Suppressor macrophage treated with lipopolysaccharide for 4 hours (primary cell): ENCODE results near the gene COPA.

Source experiments
- DNase-seq: peaks from one replicate; pipeline ENCODE4 v3.0.0-alpha.2; 2020

Gene COPA

DNA sequence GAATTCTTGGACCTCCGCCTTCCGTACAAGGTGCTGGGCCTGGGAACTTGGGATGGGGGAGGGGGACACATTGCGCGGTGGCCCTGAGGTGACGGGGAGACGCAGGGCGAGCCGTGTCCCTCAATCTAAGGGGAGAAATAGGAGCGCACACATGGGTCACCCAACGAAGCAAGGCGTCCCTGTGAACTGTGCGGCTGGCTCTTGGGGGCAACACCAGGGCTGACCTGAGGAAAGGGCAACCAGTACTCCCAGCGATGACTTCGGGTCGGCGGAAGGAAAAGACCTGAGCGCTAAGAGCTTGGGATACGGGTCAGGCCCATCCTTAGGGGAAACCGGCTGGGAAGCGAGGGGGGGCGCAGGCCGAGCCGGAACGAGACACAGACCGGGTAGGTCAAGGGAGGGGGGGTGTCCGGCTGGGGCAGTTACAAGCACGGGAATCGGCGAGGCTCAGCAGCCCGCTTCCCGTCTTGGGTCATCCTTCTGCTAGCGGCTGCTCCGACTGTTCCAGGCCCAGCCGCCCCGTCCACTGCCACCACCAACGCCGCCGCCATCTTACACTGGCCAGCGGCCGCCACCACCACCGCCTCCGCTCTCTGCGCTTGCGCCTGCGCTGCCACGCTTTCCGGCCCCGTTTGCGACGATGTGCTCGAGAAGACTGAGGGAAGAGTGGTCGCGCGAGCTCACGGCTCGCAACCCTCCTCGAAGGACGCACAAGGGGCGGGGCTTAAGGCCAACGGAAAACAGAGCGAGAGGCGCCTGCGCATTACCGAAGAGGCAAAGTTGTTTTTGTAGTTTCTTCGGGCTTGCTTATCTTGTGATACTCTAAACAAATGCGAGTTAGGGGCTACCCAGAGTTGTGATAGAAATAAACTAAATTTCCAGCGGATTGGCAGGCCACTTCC, 80.9 kb downstream of the COPA start, which contains the start of gene DCAF8:
DCAF8 (minus strand) TSS at position 657 of the 902 bp plus-strand sequence. CDS start 18,541 bp downstream, outside the sequence.
- peak; percentile 99 for DNase-seq

DNA sequence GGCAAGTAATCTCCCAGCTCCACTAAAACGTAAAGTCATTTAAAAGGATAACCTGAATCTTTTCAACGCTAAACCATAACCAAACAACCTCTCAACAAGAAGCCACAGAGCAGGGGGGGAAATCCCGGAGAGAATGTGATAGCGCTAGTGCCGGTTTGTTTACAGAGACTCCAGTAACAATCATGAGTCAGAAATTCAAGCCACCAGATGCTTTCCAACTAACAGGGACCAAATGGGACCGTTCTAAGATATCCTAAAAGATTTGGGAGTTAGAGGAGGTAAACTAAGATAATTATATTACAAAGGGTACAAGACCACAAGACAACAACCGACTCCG, 81.5 kb downstream of the COPA start:
- DNase-seq = peak; percentile 82

DNA sequence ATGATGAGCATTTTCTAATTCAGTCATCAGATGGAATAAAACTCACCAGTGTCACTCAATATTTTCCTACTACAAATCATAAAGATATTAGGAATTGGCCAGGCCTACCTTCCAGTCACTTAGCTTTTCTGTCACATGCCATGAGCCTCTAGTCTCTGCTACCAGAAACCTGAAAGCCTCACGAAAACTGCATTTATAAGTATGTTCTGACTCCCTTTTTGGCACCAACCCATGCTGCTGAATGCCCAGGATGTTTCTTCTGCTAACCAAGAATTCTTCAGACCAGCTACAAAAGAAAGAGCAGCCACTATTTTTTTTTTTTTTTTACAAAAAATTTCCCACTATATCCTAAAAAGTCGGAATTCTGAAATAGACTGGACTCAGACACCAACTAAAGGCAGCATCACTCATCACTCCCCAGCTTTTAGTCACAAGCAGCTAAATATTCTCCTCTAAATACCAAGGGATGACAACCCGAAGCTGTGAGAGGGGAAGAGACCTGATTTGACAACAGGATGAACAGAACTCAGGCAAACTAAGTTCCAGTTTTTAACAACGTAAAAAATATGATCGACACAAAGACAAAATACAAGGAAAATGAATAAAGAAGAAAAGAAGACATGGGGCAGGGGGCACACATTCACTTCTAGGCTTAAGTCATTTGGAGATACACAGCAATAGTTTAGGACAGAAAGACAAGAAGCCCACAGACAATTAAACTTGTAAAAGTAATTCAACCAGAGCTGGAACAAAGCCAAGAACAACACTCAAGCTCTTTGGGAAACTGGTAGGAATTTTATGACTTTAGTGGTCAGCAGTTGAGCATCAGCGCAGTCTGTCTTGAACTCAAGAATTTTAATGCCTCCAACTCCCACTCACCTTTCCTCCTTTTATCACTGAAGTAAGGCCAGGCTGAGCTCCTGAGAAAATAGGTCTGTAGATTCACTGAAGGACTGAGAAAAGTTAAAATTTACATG, 82.4 kb downstream of the COPA start:
- peak; percentile 41 for DNase-seq

- DNase-seq = no peak
Observed at GRCh38 chr1:160258177-160258798, 84.8 kb downstream of the COPA start.

DNA sequence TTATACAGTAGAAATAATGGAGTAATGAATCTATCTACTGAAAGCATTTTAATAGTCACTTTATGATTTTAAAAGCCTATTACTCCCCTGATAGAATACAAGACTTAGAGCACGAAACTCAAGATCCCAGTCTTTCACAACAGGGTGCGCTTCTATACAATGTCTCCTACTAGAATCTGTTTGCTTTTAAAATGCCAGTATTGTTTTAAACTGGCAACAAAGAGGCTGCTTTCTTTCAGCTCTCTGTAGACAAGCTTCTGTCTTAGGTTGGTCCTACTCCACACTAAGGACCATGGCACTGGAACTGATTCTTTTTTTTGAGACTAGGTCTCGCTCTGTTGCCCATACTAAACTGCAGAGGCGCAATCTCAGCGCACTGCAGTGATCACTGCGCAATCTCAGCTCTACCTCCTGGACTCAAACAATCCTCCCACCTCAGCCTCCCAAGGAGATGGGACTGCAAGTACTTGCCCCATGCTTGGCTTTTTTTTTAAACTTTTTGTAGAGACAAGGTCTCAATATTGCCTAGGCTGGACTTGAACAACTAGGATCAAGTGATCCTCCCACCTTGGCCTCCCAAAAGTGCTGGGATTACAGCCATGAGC, 85.5 kb downstream of the COPA start:
- DNase-seq = no peak

DNA sequence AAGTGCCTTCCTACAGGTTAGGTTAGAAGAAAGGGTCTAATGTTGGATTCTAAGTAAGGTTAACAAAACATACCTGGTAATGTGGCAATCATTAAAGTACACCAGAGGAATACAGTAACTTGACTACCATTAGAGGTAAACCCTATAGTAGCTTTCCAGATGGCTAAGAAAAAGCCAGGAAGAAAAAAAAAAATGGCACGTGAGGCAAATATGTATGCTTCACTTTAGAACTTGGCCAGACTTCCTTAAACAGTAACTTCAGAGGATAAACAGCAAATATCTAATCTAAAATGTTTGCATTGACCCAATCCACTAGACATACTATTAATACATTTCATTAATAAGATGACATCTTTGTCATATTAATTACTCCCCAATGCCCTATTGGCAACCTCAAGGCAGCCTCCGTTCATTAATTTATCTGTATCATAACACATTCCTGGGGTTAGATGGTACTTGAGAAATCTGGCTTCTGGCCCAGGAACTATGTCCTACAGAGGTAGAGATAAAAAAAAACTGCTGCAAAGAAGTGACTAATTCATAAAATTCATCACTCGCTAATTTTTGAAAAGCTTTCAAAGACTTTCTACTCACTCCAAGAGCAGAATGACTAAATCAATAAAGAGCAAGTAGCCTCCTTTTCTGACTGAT, 86.5 kb downstream of the COPA start:
- no peak for DNase-seq

DNA sequence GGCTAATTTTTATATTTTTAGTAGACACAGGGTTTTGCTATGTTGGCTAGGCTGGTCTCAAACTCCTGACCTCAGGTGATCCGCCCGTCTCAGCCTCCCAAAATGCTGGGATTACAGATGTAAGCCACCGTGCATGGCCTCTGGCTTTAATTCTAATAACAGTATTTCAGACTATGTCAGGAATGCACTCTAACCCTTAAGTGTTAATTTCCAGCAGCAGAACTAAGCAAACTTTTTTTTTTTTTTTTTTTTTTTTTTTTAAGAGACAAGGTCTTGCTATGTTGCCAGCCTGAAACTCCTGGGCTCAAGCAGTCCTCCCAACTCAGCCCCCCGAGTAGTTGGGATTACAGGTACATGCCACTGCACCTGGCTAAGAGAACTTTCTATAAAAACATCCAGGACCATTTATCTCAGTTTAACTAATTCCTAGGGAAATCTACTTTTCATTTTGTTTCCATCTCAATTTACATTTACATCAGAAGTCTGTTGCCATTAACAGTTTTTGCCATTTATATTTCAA, 87.2 kb downstream of the COPA start:
- no peak for DNase-seq

- peak; percentile 77 for DNase-seq
Observed at GRCh38 chr1:160251687-160252526, 91.1 kb downstream of the COPA start.

DNA sequence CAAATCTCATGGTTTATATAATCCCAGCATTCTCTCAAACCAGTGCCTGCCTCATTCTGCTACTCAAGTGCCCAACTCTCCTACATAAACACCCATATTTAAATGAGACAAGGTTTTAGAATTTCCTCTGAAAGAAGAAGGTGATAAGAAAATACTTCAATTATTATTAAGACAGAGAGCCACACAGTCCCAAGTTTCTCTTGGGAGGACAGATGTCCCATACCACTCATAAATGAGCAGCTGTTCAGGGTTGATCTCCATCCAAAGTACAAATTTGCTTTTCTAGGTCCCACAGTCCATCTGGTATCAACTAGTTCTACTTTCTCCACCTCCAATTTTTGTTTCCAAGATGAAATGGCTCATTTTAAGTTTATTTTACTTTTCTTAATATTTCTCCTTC, 92.0 kb downstream of the COPA start:
- no peak for DNase-seq

- DNase-seq = no peak
Observed at GRCh38 chr1:160247053-160247452, 96.0 kb downstream of the COPA start.

DNA sequence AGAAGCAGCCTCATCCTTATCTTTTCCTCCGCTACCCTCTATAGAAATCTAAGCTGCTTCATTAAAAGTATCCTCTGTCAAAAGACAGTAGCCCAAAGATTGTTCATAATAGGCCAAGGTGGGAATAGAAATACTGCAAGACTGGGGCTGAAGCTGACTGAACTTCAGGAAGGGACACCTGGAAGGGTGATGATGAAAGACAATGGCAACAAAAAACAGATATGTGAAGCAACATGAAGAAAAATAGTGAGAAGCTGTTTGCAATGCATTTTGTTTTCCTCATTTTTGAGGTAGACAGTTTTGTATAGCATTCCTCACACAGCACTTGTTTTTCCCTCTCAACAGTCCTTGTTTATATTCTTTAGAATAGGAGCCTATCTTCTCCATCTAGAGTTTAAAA, 97.6 kb downstream of the COPA start:
- DNase-seq = no peak

GRCh38 chr1:160244209-160244608, 98.8 kb downstream of the COPA start:
- DNase-seq = no peak

DNA sequence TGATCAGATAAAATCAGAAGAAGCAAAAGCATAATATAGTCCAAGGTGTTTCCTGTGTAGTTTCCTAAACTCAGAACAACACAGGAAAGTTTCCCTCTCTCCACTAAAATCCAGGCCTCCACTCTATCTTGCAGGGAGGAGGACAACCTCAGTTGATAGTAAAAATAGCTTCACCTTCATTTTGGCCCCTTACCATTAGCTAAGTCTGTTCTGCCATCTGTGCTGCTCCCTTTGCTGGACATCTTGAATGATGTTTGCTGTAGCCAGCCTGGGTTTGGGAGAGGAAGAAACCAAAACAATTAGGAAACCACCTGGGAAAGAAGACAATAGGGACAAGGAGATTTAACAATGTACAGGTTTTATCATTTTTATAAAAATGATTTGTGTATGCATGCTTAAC, 99.3 kb downstream of the COPA start:
- no peak for DNase-seq

- no peak for DNase-seq
Observed at GRCh38 chr1:160239582-160240299, 103.3 kb downstream of the COPA start.
